Glutamatergic neuron (in vitro differentiated cells): Measurements from ENCODE around the gene CYB561A3. TPM values are rescaled to one million over a fixed set of nuclear protein-coding genes. Genes with fewer than 3 reads are reported as not detected.
A peak's percentile ranks its signal among the peaks of the same experiment; 100 is the strongest.

Experiments
- DNase-seq: peaks from one replicate; pipeline ENCODE4 v3.0.0; 2022
- H3K27ac Mint-ChIP-seq: one replicate; pipeline ENCODE4 v1.8.0; 2020; ENCODE audit warnings: mild to moderate bottlenecking, mixed read lengths, inconsistent platforms; ENCODE audit not compliant: unreplicated experiment
- H3K27me3 Mint-ChIP-seq: one replicate; pipeline ENCODE4 v1.8.0; 2020; ENCODE audit warnings: mild to moderate bottlenecking, moderate library complexity, mixed read lengths, inconsistent platforms; ENCODE audit not compliant: unreplicated experiment
- H3K36me3 Mint-ChIP-seq: one replicate; pipeline ENCODE4 v1.8.0; 2020; ENCODE audit warnings: mild to moderate bottlenecking, mixed read lengths, inconsistent platforms; ENCODE audit not compliant: unreplicated experiment
- H3K4me1 Mint-ChIP-seq: one replicate; pipeline ENCODE4 v1.8.0; 2020; ENCODE audit warnings: mild to moderate bottlenecking, low read depth, mixed read lengths, inconsistent platforms; ENCODE audit not compliant: unreplicated experiment
- H3K4me3 Mint-ChIP-seq: one replicate; pipeline ENCODE4 v1.8.0; 2020; ENCODE audit warnings: mild to moderate bottlenecking, mixed read lengths, inconsistent platforms; ENCODE audit not compliant: unreplicated experiment
- H3K9me3 Mint-ChIP-seq: one replicate; pipeline ENCODE4 v1.8.0; 2020; ENCODE audit warnings: mild to moderate bottlenecking, moderate library complexity, mixed read lengths, inconsistent platforms; ENCODE audit not compliant: unreplicated experiment
- total RNA-seq: library from RNA; stranded (reverse); fragmentation: NEBNext Ultra II Directional; extraction: Animal tissue kit (Norgen Biotek cat#: 25700); gene quantifications from one replicate; pipeline ENCODE4 v1.2.1, GENCODE V29; 2021; ENCODE audit not compliant: unreplicated experiment
- TF ChIP-seq, protein P1 (sequence below): fragments of 200-600 bp; sonication (generic); IDR thresholded peaks from one replicate; pipeline ENCODE4 v1.5.0; 2021; ENCODE audit not compliant: partially characterized antibody, unreplicated experiment

CYB561A3 gene
- total RNA-seq, 1 donor from 2014 or later = 20.6 TPM

DNA sequence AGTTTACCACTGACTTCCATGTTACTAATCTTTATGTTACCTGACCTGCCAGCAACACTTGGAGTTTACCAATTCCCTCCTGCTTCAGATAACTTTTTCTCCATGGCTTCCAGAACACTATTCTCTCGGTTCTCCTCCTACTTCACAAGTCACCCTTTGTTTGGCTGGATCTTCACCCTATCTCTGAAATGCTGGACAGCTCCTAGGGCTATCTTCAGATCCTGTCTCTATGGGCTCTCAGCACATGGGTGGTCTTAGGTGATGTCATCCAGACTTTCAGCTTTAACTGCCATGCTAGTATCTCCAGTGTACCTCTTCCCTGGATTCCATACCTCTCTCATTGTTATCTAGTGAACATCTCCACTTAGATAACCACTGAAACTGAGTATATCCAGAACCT is 54.3 kb downstream of the CYB561A3 start:
- Mint-ChIP-seq H3K36me3 (no peaks in the 10 kb centered on the region), H3K27me3 (no peaks in the 10 kb centered on the region), H3K9me3 (peaks cover 3% of the 10 kb centered on the region), H3K4me3 (no peak overlapping the region), H3K4me1 (no peaks in the 10 kb centered on the region), H3K27ac (no peak overlapping the region)
- TF ChIP-seq, protein P1, sequence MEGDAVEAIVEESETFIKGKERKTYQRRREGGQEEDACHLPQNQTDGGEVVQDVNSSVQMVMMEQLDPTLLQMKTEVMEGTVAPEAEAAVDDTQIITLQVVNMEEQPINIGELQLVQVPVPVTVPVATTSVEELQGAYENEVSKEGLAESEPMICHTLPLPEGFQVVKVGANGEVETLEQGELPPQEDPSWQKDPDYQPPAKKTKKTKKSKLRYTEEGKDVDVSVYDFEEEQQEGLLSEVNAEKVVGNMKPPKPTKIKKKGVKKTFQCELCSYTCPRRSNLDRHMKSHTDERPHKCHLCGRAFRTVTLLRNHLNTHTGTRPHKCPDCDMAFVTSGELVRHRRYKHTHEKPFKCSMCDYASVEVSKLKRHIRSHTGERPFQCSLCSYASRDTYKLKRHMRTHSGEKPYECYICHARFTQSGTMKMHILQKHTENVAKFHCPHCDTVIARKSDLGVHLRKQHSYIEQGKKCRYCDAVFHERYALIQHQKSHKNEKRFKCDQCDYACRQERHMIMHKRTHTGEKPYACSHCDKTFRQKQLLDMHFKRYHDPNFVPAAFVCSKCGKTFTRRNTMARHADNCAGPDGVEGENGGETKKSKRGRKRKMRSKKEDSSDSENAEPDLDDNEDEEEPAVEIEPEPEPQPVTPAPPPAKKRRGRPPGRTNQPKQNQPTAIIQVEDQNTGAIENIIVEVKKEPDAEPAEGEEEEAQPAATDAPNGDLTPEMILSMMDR = no peak
- no peak for DNase-seq

DNA sequence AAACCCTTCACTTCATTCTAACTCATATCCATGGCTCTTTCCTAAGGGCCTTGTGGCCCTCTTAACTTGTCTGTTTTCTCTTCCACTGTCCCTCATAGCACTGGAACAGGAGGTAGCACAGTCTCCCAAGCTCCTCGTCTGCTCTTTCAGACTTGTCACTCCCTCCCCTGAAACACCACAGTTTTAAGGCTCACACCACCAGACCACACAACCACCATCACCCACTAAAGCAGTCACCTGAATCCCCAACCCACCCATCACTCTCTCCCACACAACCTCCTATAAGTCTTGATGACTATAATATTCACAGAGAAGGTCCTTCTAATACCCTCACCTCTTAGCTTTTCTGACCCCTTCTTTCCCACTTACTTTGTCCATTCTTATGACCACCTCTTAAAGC is 55.5 kb downstream of the CYB561A3 start:
- Mint-ChIP-seq H3K9me3 (peaks cover 3% of the 10 kb centered on the region), H3K4me1 (no peaks in the 10 kb centered on the region), H3K4me3 (no peak overlapping the region), H3K27ac (no peak overlapping the region), H3K36me3 (no peaks in the 10 kb centered on the region), H3K27me3 (no peaks in the 10 kb centered on the region)
- TF ChIP-seq, protein P1 = no peak
- DNase-seq = no peak

DNA sequence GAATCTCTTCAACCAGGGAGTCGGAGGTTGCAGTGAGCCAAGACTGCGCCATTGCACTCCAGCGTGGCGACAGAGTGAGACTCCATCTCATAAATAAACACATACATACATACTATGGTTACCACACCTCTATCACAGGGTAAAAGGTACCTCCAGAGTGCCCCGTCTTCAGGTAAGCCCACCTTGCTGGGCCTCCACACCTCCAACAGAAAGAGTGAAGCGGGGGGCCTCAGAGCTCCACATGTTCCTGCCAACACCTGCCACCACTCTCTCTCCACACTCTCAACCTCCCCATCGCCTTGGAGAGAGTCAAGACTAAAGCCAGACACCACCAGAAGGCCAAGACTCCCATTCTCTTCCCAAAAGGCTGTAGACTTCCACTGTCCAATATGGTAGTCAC is 56.3 kb downstream of the CYB561A3 start:
- H3K27me3 Mint-ChIP-seq = peaks cover 2% of the 10 kb centered on the region
- TF ChIP-seq, protein P1 = no peak
- no peak for DNase-seq

DNA sequence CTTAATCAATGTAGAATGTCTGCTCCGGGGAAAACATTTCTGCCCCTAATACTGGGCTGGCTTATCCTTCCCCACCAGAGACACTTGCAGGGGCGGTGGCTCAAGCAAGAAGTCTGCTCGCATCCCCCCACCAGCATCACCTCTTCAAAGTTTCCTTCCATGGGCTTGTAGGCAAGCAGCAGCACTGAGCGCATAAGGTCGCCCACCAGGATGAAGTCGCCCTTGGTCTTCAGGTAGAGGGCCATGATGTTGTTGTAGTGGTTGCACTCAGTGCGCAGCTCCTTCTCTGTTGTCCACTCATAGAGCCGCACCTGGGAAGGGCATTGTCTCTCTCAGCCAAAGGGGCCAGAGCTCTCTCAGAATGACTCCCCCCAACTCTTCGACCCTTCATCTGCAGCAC is 58.0 kb downstream of the CYB561A3 start:
- no peaks in the 10 kb centered on the region for H3K4me1 Mint-ChIP-seq
- peaks cover 3% of the 10 kb centered on the region for H3K9me3 Mint-ChIP-seq
- TF ChIP-seq, protein P1 = no peak
- no peak overlapping the region for H3K4me3 Mint-ChIP-seq
- DNase-seq = no peak
- H3K36me3 Mint-ChIP-seq = peaks cover 4% of the 10 kb centered on the region
- peaks cover 2% of the 10 kb centered on the region for H3K27me3 Mint-ChIP-seq
- H3K27ac Mint-ChIP-seq = peak overlapping the region; percentile 23

More for the DNA sequence above, 56.3 kb downstream of the CYB561A3 start:
- Mint-ChIP-seq H3K36me3 (peaks cover 4% of the 10 kb centered on the region), H3K9me3 (peaks cover 3% of the 10 kb centered on the region), H3K27ac (no peak overlapping the region), H3K4me1 (no peaks in the 10 kb centered on the region), H3K4me3 (no peak overlapping the region)

DNA sequence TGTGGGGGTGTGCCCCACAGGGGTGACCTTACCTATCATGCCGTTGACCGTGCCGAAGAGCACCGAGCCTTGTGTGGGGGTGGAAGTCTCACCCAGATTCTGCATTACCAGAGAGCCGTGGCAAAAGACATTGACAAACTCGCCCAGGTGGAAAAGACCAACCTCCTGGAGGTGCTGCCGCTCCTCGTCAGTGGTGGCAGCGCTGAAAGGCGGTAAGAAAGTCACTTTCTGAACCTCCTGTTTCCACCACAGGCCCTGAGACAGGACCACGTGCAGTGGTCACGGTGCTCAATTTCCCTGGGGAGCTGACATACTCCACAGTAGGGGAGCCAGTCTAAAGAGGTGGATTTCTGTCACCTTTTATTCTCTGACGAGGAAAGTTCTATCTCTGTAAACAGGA is 59.1 kb downstream of the CYB561A3 start:
- Mint-ChIP-seq H3K4me3 (no peak overlapping the region), H3K4me1 (no peaks in the 10 kb centered on the region), H3K9me3 (peaks cover 3% of the 10 kb centered on the region), H3K36me3 (peaks cover 4% of the 10 kb centered on the region), H3K27ac (no peak overlapping the region), H3K27me3 (peaks cover 2% of the 10 kb centered on the region)
- no peak for DNase-seq
- TF ChIP-seq, protein P1 = no peak

Other genes starting within 250 kb of the CYB561A3 start
- 27.1 TPM for gene VPS37C, start 200.5 kb downstream of the CYB561A3 start, total RNA-seq
- gene PGA3, start 158.4 kb downstream of the CYB561A3 start, total RNA-seq = not detected
- not detected for gene PGA4, start 139.5 kb downstream of the CYB561A3 start, total RNA-seq
- not detected for gene PGA5, start 120.7 kb downstream of the CYB561A3 start, total RNA-seq
- 27.3 TPM for gene VWCE, start 66.6 kb downstream of the CYB561A3 start, total RNA-seq
- 259 TPM for gene DDB1, start 28.8 kb downstream of the CYB561A3 start, total RNA-seq
- 59.6 TPM for gene TKFC, start 28.7 kb downstream of the CYB561A3 start, total RNA-seq
- gene TMEM138, start 492 bp upstream of the CYB561A3 start, total RNA-seq = 23.3 TPM
- 7.8 TPM for gene TMEM216, start 30.7 kb upstream of the CYB561A3 start, total RNA-seq
- gene CPSF7, start 68.1 kb upstream of the CYB561A3 start, total RNA-seq = 83.7 TPM
- gene SDHAF2, start 68.2 kb upstream of the CYB561A3 start, total RNA-seq = 43.2 TPM
- 8.2 TPM for gene LRRC10B, start 146.9 kb upstream of the CYB561A3 start, total RNA-seq
- 93.6 TPM for gene SYT7, start 219.2 kb upstream of the CYB561A3 start, total RNA-seq